Nephron progenitor cell (in vitro differentiated cells): Measurements from ENCODE around the gene EWSR1.
A peak's percentile ranks its signal among the peaks of the same experiment; 100 is the strongest.

Source experiments
- DNase-seq: peaks from one replicate; pipeline ENCODE4 v3.0.0; 2021
- H3K27ac Mint-ChIP-seq: 2 replicates; pipeline ENCODE4 v1.8.0; 2021; ENCODE audit warnings: mild to moderate bottlenecking, moderate library complexity, mixed read lengths
- H3K27me3 Mint-ChIP-seq: 2 replicates; pipeline ENCODE4 v1.8.0; 2021; ENCODE audit warnings: mild to moderate bottlenecking, low read depth, mixed read lengths; ENCODE audit not compliant: poor library complexity
- H3K36me3 Mint-ChIP-seq: 2 replicates; pipeline ENCODE4 v1.8.0; 2021; ENCODE audit warnings: low read depth, mixed read lengths
- H3K4me1 Mint-ChIP-seq: 2 replicates; pipeline ENCODE4 v1.8.0; 2021; ENCODE audit warnings: mixed read lengths
- H3K4me3 Mint-ChIP-seq: 2 replicates; pipeline ENCODE4 v1.8.0; 2021; ENCODE audit warnings: mild to moderate bottlenecking, moderate library complexity, mixed read lengths
- H3K9me3 Mint-ChIP-seq: 2 replicates; pipeline ENCODE4 v1.8.0; 2021; ENCODE audit warnings: mild to moderate bottlenecking, moderate library complexity, mixed read lengths
- CTCF ChIP-seq: fragments of 200-600 bp; sonication (generic); IDR thresholded peaks from 2 replicates; pipeline ENCODE4 v1.5.0; 2021; ENCODE audit warnings: antibody characterized with exemption

Gene EWSR1

GRCh38 chr22:29300807-29301601 lies 32.9 kb downstream of the EWSR1 start:
- H3K9me3 Mint-ChIP-seq, result no peaks in the 10 kb centered on the region
- peaks cover 18% of the 10 kb centered on the region for H3K4me1 Mint-ChIP-seq
- no peak for DNase-seq
- peak overlapping the region; percentile 85 for H3K27ac Mint-ChIP-seq
- H3K4me3 Mint-ChIP-seq, result no peak overlapping the region
- no peaks in the 10 kb centered on the region for H3K27me3 Mint-ChIP-seq
- H3K36me3 Mint-ChIP-seq, result peaks cover 50% of the 10 kb centered on the region
- TF ChIP-seq CTCF, result no peak

- peak overlapping the region; percentile 85 for H3K27ac Mint-ChIP-seq
- H3K36me3 Mint-ChIP-seq, result peaks cover 42% of the 10 kb centered on the region
- no peaks in the 10 kb centered on the region for H3K27me3 Mint-ChIP-seq
- no peak for DNase-seq
- no peaks in the 10 kb centered on the region for H3K9me3 Mint-ChIP-seq
- peaks cover 19% of the 10 kb centered on the region for H3K4me1 Mint-ChIP-seq
- TF ChIP-seq CTCF, result no peak
- no peak overlapping the region for H3K4me3 Mint-ChIP-seq
Observed at GRCh38 chr22:29301716-29302401, 33.8 kb downstream of the EWSR1 start.

- peak overlapping the region; percentile 85 for H3K27ac Mint-ChIP-seq
- no peaks in the 10 kb centered on the region for H3K27me3 Mint-ChIP-seq
- no peak for TF ChIP-seq CTCF
- H3K9me3 Mint-ChIP-seq, result no peaks in the 10 kb centered on the region
- no peak for DNase-seq
- peaks cover 37% of the 10 kb centered on the region for H3K36me3 Mint-ChIP-seq
- H3K4me3 Mint-ChIP-seq, result no peak overlapping the region
- H3K4me1 Mint-ChIP-seq, result peaks cover 15% of the 10 kb centered on the region
Observed at GRCh38 chr22:29302402-29302680, 34.3 kb downstream of the EWSR1 start.

GRCh38 chr22:29302681-29303465 lies 34.8 kb downstream of the EWSR1 start:
- DNase-seq, result no peak
- no peaks in the 10 kb centered on the region for H3K27me3 Mint-ChIP-seq
- peaks cover 32% of the 10 kb centered on the region for H3K36me3 Mint-ChIP-seq
- no peaks in the 10 kb centered on the region for H3K9me3 Mint-ChIP-seq
- no peak overlapping the region for H3K4me3 Mint-ChIP-seq
- TF ChIP-seq CTCF, result no peak
- no peak overlapping the region for H3K27ac Mint-ChIP-seq
- peaks cover 10% of the 10 kb centered on the region for H3K4me1 Mint-ChIP-seq

- H3K4me3 Mint-ChIP-seq, result peak overlapping the region; percentile 81
- no peaks in the 10 kb centered on the region for H3K9me3 Mint-ChIP-seq
- peaks cover 5% of the 10 kb centered on the region for H3K36me3 Mint-ChIP-seq
- H3K27ac Mint-ChIP-seq, result no peak overlapping the region
- no peaks in the 10 kb centered on the region for H3K27me3 Mint-ChIP-seq
- peaks cover 11% of the 10 kb centered on the region for H3K4me1 Mint-ChIP-seq
- no peak for DNase-seq
- no peak for TF ChIP-seq CTCF
Observed at GRCh38 chr22:29305836-29306174, 37.7 kb downstream of the EWSR1 start.
